Astrocyte (in vitro differentiated cells and primary cell): ENCODE data around the gene ADCY2. TPM values are rescaled to one million over a fixed set of nuclear protein-coding genes. Genes with fewer than 3 reads are reported as not detected.

Experiments
- DNase-seq: peaks from one replicate; pipeline ENCODE4 v3.0.0-alpha.2; 2010; ENCODE audit warnings: low read depth
- FAIRE-seq: peaks from 2 replicates; lab custom pipeline; 2011; peaks lifted over from hg19 to GRCh38; lab: Jason Lieb, UNC
- H2AFZ ChIP-seq: 2 replicates; pipeline ENCODE4 v1.6.0; 2012; ENCODE audit warnings: low read depth, low read length, inconsistent platforms
- H3K27ac ChIP-seq: 2 replicates; pipeline ENCODE4 v1.5.1; 2011; ENCODE audit warnings: low read depth, low read length, inconsistent platforms
- H3K27me3 ChIP-seq: 2 replicates; pipeline ENCODE4 v1.6.0; 2011; ENCODE audit warnings: low read length, inconsistent platforms; ENCODE audit not compliant: insufficient read depth
- H3K36me3 ChIP-seq: 2 replicates; pipeline ENCODE4 v1.5.1; 2011; ENCODE audit warnings: low read length, inconsistent platforms; ENCODE audit not compliant: insufficient read depth
- H3K4me1 ChIP-seq: 2 replicates; pipeline ENCODE4 v1.5.1; 2011; ENCODE audit warnings: low read length, inconsistent platforms; ENCODE audit not compliant: insufficient read depth
- H3K4me2 ChIP-seq: 2 replicates; pipeline ENCODE4 v1.6.0; 2012; ENCODE audit warnings: low read length, inconsistent platforms
- H3K4me3 ChIP-seq: 2 replicates; pipeline ENCODE4 v1.5.1; 2011; ENCODE audit warnings: low read depth, mild to moderate bottlenecking, low read length, inconsistent platforms; ENCODE audit not compliant: insufficient read depth
- H3K79me2 ChIP-seq: 2 replicates; pipeline ENCODE4 v1.6.0; 2012; ENCODE audit warnings: mild to moderate bottlenecking, low read length, inconsistent platforms; ENCODE audit not compliant: insufficient read depth
- H3K9ac ChIP-seq: 2 replicates; pipeline ENCODE4 v1.6.0; 2012; ENCODE audit warnings: mild to moderate bottlenecking, low read length, inconsistent platforms
- H3K9me3 ChIP-seq: 2 replicates; pipeline ENCODE4 v1.5.1; 2012; ENCODE audit warnings: low read depth, mild to moderate bottlenecking, low read length, inconsistent platforms; ENCODE audit not compliant: insufficient read depth
- H4K20me1 ChIP-seq: 2 replicates; pipeline ENCODE4 v1.6.0; 2012; ENCODE audit warnings: low read length, inconsistent platforms; ENCODE audit not compliant: insufficient read depth
- H3K27ac Mint-ChIP-seq: one replicate; pipeline ENCODE4 v1.8.0; 2021; ENCODE audit warnings: mild to moderate bottlenecking, mixed read lengths; ENCODE audit not compliant: unreplicated experiment
- H3K27me3 Mint-ChIP-seq: one replicate; pipeline ENCODE4 v1.8.0; 2021; ENCODE audit warnings: low read depth, mixed read lengths; ENCODE audit not compliant: unreplicated experiment
- H3K36me3 Mint-ChIP-seq: one replicate; pipeline ENCODE4 v1.8.0; 2021; ENCODE audit warnings: low read depth, mixed read lengths; ENCODE audit not compliant: unreplicated experiment
- H3K4me1 Mint-ChIP-seq: one replicate; pipeline ENCODE4 v1.8.0; 2021; ENCODE audit warnings: low read depth, mixed read lengths; ENCODE audit not compliant: unreplicated experiment
- H3K4me3 Mint-ChIP-seq: one replicate; pipeline ENCODE4 v1.8.0; 2021; ENCODE audit warnings: mild to moderate bottlenecking, moderate library complexity, mixed read lengths; ENCODE audit not compliant: unreplicated experiment
- H3K9me3 Mint-ChIP-seq: one replicate; pipeline ENCODE4 v1.8.0; 2021; ENCODE audit warnings: mild to moderate bottlenecking, mixed read lengths; ENCODE audit not compliant: unreplicated experiment
- CTCF ChIP-seq: IDR thresholded peaks from 2 replicates; pipeline ENCODE4 v1.5.1; 2011; ENCODE audit warnings: low read depth, mild to moderate bottlenecking, inconsistent platforms, low read length, moderate library complexity; ENCODE audit not compliant: insufficient read depth
- EZH2 ChIP-seq: IDR thresholded peaks from 2 replicates; pipeline ENCODE4 v1.6.1; 2012; ENCODE audit warnings: mild to moderate bottlenecking, low read length, inconsistent platforms; ENCODE audit not compliant: insufficient read depth
- total RNA-seq: library from RNA; stranded (reverse); gene quantifications from 2 replicates; pipeline ENCODE4 v1.2.1, GENCODE V29; 2021

Gene ADCY2
- total RNA-seq, 1 donor from 2014 or later: 5.7 TPM

- peaks cover 21% of the 10 kb centered on the region for H3K4me1 ChIP-seq
- H3K79me2 ChIP-seq: peaks cover 55% of the 10 kb centered on the region
- no peak overlapping the region for H3K9ac ChIP-seq
- no peak overlapping the region for H3K4me2 ChIP-seq
- H3K9me3 ChIP-seq: no peaks in the 10 kb centered on the region
- H3K36me3 ChIP-seq: peaks cover 30% of the 10 kb centered on the region
- Mint-ChIP-seq H3K4me1 (peaks cover 20% of the 10 kb centered on the region), H3K27me3 (no peaks in the 10 kb centered on the region), H3K36me3 (peaks cover 3% of the 10 kb centered on the region), H3K27ac (no peak overlapping the region), H3K9me3 (no peaks in the 10 kb centered on the region), H3K4me3 (peak overlapping the region; percentile 41)
- FAIRE-seq (no peak), DNase-seq (peak; percentile 72)
- no peak overlapping the region for H2AFZ ChIP-seq
- H3K4me3 ChIP-seq: no peak overlapping the region
- no peak overlapping the region for H3K27ac ChIP-seq
- peaks cover 52% of the 10 kb centered on the region for H4K20me1 ChIP-seq
- TF ChIP-seq EZH2 (no peak), CTCF (no peak)
- no peaks in the 10 kb centered on the region for H3K27me3 ChIP-seq
Measured at GRCh38 chr5:7878381-7878873, 482.5 kb downstream of the ADCY2 start.
